Activated naive CD4-positive, alpha-beta T cell (primary cell): ENCODE measurements around the gene PDCD10.

ENCODE experiments used
- DNase-seq, 4 experiments: peaks; one replicate each; lab custom pipeline; 2025; lab: John Stamatoyannopoulos, UW

PDCD10 gene

DNA sequence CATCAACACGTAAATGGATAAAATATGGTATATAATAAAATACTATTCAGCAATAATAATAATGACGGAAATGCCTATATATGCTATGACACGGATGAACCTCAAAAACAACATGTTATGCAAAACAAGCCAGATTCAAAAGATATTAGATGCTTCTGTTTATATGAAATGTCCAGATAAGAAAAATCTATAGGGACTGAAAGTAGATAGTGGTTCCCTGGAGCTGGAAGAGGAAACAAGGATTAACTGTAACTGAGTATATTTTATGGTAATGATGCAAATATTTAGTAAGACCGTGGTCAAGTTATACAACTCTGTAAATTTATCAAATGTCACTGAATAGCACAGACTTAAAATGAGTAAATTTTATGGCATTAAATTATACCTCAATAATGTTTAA lies 55.2 kb downstream of the PDCD10 start:
- no peak for DNase-seq

DNA sequence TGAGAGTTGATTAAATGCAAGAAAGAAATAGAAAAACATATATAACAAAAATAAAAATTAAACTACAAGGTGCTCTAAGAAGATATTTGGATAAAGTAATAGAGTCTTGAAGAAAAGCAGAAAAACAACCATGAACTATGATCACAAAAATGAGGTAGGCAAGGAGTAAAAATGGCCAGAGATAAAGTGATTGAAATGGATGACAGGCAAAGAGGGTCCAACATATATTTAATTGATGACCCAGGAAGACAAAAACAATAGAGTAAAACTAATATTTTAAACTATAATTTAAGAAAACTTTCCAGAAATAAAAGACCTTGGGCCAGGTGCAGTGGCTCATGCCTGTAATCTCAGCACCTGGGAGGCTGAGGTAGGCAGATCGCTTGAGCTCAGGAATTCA lies 58.8 kb downstream of the PDCD10 start:
- DNase-seq: no peak

DNA sequence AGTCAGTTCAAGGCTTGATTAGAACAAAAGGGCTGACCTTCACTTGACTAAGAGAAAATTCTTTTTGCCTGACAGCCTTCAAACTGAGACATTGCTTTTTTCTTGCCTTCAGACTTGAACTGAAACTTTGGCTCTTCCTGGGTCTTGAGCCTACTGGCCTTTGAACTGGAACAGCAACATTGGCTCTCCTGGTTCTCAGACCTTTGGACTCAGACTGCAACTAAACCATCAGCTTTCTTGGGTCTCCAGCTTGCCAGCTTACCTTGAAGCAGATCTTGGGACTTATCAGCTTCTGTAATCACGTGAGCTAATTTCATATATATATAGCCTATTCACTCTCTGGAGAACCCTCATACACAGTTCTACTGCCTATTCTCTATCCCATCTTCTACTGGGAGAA lies 61.5 kb downstream of the PDCD10 start:
- no peak for DNase-seq

DNA sequence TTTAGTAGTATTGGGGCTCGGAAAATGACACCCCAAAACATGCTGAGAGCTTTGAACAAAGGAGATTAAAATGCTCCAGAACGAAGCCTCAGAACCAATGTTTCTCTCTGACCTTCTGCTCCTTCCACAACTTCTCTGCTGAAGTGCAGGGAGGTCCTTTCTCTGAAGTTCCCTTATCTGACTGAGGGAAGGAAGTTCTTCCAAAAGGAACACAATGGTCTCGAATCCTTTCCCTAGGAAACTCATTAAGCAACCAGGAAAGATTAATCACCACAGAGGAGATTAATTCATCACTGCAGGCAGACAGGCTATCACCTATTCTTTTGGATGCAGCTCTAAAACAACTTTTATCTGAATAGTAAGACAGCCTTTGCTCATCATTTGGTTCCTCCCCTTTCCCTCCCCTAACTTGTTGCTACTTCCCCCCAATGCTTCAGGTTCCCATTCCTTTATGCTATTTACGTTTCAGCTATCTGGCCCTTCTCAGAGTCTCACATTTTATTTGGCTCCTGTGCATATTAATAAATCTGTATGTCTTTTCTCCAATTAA lies 62.7 kb downstream of the PDCD10 start:
- DNase-seq: no peak

DNA sequence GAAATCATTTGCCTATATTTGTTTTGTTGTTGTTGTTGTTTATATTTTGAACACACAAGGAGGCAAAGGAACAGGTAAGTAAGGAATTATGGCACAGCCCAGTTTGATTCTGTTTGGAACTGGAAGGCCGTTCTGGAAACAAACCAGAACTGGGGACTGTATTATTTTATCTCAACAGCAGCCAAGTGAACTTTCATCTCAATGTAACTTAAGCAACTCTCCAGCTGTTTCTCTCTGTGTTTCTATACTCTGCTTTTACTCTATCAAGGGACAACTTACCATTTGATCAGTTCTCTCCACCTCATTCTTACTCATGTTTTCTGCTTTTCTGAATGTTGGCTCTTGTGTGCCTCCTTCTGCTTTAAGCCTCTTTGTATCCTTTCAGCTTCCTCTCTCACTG lies 65.0 kb downstream of the PDCD10 start:
- DNase-seq: no peak

DNA sequence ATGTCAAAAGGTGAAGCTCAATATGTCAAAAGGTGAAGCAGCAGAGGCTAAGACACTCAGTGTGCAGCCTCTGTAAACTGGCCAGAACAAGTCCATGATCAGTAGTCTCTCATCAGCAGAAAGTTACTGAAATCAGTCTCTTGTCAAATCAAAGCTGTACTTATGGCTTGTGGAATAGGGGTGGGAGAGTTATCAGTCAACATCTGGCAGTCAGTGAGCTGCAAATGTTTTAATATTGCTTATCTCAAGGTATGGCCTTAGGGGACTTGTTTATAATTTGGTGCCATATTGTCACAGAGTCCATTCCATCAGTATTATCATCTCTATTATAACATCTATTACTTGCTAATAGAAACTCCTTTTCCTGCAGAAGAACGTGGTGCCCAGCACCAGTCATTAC lies 66.0 kb downstream of the PDCD10 start:
- no peak for DNase-seq

DNA sequence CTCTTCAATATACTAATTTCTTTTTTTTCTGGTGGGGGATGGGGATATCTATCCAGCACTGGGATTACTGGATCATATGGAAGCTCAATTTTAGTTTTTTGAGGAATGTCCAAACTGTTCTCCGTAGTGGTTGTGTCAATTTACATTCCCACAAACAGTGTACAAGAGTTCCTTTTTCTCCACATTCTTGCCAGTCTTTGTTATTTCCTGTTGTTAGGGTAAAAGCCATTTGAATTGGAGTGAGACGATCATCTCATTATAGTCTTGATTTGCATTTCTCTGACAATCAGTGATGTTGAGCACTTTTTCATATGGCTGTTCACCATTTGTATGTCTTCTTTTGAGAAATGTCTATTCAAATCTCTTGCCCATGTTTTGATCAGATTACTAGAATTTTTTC lies 68.1 kb downstream of the PDCD10 start:
- no peak for DNase-seq

DNA sequence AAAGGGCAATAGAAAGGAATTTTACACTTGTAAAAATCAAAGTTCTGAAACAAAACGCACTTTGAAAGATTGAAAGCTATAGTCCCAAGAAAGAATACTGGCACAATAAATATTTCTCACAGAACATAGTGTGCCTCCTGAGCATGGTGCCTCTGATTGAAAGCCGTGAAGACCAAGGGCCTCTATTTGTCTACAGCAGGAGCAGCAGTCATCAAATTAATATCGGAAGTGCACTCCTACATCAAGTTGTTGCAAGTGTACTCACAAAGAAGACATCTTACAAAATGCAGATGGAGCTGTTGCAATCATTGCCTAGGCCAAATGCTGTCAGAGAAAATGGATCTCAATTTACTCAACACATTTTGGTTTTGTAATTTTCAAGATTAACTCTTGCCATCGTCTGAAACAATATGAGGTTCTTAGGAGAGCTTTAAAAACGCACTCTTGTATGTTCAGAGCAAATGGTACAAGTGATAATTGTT lies 71.7 kb downstream of the PDCD10 start:
- no peak for DNase-seq

DNA sequence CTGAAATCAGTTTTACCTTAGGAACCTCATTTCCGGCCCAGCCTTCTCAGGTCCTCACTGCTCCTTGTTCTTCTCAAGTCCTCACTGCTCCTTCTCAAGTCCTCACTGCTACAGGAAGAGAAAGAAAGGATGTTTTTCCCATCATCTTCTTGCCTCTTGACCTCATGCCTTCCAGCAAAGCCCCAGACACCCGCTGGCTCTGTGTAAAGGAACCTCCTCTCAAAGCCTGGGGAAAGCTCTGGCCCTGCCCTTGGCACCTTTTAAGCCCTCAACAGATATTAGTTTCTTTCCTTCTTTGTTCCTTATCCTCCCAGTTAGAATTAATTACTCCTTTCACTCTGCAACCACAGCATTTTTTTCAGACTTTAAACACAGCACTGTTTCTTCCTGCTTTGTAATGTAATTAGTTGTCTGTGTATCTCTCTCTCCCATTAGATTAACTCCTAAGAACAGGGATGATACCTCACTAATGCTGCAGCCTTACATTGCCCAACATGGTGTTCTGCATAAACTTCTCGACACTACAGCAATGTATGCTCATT lies 76.9 kb downstream of the PDCD10 start:
- no peak for DNase-seq

DNA sequence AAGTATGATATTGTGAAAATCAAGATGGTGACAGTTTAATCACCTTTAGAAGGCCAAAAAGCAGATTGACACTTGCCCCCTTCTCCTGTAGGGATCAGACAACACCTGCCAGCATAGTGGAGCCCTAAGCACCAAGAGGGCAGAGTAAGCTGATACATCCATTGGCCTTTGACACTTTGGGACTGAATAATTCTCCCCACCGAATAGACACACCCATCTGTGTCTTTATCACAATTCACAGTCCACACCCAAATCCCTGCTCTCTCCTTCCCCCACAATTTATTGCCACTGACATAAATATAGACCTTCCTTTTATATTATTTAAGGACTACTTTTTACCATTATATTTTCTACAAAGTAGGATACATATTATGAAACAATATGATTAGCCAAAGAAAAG lies 77.9 kb downstream of the PDCD10 start:
- DNase-seq: no peak

DNA sequence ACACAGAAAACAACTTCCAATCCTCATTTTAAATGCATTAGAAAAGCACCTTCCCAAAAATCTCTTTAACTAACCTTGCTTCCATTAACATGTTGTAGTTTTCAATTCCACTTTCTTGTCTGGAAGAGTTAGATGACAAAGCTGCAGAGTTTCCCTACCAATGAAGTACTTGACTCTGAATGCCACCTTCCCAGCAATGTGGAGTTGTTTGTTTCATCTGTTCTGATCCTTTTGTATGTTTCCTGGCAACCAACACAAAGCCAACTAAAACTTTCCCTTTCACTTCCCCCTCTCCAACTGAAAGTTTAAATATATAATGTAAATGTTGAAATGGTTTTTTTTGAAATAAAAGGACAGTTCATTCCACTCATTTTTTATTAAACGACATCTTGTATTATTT lies 80.9 kb downstream of the PDCD10 start, which contains the start of gene WDR49:
TSS of gene WDR49 (minus strand) at position 183 of the 400 bp plus-strand sequence. CDS start 517 bp downstream, outside the sequence.
- no peak for DNase-seq

DNA sequence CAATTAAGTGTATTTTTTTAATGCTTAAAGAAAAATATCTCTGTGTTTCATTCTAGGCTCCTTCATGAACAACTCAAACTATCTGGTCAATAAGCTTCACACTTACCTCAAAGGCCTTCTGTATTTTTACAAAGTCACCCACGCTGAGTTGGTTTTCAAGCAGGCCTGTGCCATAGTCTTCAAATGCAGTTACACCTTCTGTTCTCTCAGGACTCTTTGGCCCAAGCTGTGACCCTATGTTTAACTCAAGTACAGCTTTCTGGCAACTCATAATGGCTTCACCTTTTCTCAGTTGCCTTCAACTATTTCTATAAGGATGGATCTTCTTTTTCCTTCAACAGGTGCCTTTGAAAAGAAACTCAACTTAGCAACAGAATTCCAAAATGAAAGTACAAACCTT lies 81.5 kb downstream of the PDCD10 start:
- DNase-seq: no peak

DNA sequence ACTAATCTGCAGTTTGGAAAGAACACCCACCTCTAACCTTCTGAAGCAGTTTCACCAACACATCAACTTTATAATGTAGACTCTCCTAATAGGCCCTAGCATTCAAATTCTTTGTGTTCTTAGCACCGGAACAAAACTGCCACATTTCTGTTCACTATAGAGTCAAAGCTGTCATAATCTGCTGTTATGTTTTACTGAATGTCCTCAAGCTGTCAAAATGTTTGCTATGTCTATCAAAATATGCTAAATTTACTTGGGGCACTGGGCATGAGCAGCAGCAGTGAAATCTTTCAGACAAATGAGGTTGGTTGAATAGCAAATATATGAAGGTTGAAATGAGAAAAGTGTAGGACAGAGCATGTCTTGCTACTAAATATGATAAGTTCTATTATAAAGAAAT lies 82.9 kb downstream of the PDCD10 start:
- DNase-seq: no peak

DNA sequence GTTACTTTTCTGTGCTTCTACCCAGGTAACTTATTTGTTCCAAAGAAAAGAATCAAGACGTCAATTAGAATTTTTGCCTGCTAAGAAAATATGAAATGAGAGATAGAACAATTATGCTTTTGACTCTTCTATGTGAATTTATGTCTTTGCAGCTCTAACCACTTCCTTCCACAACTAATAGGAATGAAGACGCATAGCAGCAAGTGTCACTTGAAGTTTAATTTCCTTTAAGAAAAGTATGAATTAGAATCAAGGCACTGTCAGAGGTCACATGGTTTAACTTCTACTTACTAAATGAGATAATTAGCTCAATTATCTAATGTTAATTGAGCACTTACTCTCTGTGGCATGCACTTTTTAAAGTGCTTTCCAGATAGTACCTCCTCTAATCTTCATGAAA lies 84.2 kb downstream of the PDCD10 start:
- DNase-seq: no peak

DNA sequence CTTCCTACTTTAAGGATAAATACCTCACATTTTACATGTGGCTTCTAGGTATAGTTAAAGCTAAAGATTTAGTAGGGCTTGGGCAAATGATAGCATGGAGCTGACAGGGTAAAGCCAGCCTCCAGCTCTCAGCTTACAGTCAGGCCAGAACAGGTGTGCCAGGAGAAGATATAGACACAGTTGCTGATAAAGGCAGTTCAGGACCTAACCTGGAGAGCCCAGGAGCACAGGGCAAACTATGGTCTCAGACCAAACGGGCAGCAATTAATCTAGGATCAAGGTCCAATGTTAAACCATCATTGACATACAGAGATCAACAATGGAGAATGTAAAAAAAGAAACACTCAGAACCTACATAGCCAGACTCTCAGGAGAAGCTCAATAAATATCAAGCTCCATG lies 84.9 kb downstream of the PDCD10 start:
- no peak for DNase-seq

DNA sequence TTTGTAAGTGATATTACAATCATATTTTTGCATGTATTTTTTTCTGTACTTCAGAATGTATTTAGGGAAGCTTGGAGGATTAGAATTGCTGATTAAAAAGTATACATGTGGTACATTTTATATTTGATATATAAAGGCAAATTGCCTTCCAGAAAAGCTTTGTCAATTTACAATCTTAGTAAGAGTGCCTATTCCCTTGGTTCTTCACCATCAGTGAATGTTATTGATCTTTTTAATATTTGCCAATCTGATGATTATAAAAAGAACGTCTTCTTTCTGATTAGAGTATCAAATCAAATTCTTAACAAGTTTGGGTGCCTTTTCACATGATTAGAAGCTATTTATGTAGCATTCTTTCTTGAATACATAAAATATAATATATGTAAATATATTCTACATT lies 90.1 kb downstream of the PDCD10 start:
- DNase-seq: no peak
